Caco-2 (cell line): Measurements from ENCODE around the gene LRRC15. TPM values are rescaled to one million over a fixed set of nuclear protein-coding genes. Genes with fewer than 3 reads are reported as not detected.

Source experiments
- BruUV-seq: library from RNA; stranded (reverse); fragments of 400-500 nt; replicated peaks from 2 replicates; lab custom pipeline; 2021; lab: Mats Ljungman, UMichigan
- CTCF ChIA-PET: fragments of 300-600 bp; sonication (Branson Sonifier 250); formaldehyde crosslinking; loops from one replicate; lab custom pipeline; 2022; ENCODE audit warnings: antibody characterized with exemption; lab: Charles Lee
- POLR2A ChIA-PET: fragments of 300-600 bp; sonication (Branson Sonifier 250); formaldehyde crosslinking; loops from one replicate; lab custom pipeline; 2022; ENCODE audit warnings: antibody characterized with exemption; lab: Charles Lee
- DNase-seq, 2 experiments: peaks; one replicate each; pipeline versions ENCODE4 v3.0.0 to v3.0.0-alpha.2; 2020 to 2022
- H3K27me3 ChIP-seq: replicated peaks from 2 replicates; pipeline ENCODE4 v1.6.0; 2011; ENCODE audit warnings: low read length; ENCODE audit not compliant: control insufficient read depth, insufficient read depth
- H3K36me3 ChIP-seq: 2 replicates; pipeline ENCODE4 v1.5.1; 2011; ENCODE audit warnings: low read length; ENCODE audit not compliant: control insufficient read depth, insufficient read depth
- H3K4me1 ChIP-seq: fragments of 250-450 bp; sonication (Bioruptor Pico); 2 replicates; pipeline ENCODE4 v1.5.1; 2020; ENCODE audit warnings: mild to moderate bottlenecking
- H3K4me3 ChIP-seq: 2 replicates; pipeline ENCODE4 v1.5.1; 2011; ENCODE audit warnings: low read depth, mild to moderate bottlenecking, control low read depth, low read length
- H3K9me3 ChIP-seq: fragments of 250-450 bp; sonication (Bioruptor Pico); 2 replicates; pipeline ENCODE4 v1.5.1; 2020; ENCODE audit warnings: mild to moderate bottlenecking, moderate library complexity
- H3K27ac Mint-ChIP-seq: one replicate; pipeline ENCODE4 v1.8.0; 2022; ENCODE audit warnings: mixed read lengths; ENCODE audit not compliant: unreplicated experiment
- H3K27me3 Mint-ChIP-seq: one replicate; pipeline ENCODE4 v1.8.0; 2022; ENCODE audit warnings: mixed read lengths; ENCODE audit not compliant: insufficient read depth, unreplicated experiment
- H3K36me3 Mint-ChIP-seq: one replicate; pipeline ENCODE4 v1.8.0; 2022; ENCODE audit warnings: mild to moderate bottlenecking, mixed read lengths; ENCODE audit not compliant: insufficient read depth, unreplicated experiment
- H3K4me1 Mint-ChIP-seq: one replicate; pipeline ENCODE4 v1.8.0; 2022; ENCODE audit warnings: low read depth, mixed read lengths; ENCODE audit not compliant: unreplicated experiment
- H3K4me3 Mint-ChIP-seq: one replicate; pipeline ENCODE4 v1.8.0; 2022; ENCODE audit warnings: mild to moderate bottlenecking, moderate library complexity, mixed read lengths; ENCODE audit not compliant: unreplicated experiment
- H3K9me3 Mint-ChIP-seq: one replicate; pipeline ENCODE4 v1.8.0; 2022; ENCODE audit warnings: mixed read lengths; ENCODE audit not compliant: unreplicated experiment
- intact Hi-C: fragments of 100-400 bp; cut with micrococcal nuclease; formaldehyde crosslinking; loops from one replicate; pipeline ENCODE4 v1.10.0; 2022; ENCODE audit not compliant: unreplicated experiment
- total RNA-seq: library from RNA; stranded (reverse); gene quantifications from 2 replicates; pipeline ENCODE4 v1.2.3, GENCODE V29; 2022
- TF ChIP-seq, protein P1 (sequence below), 2 experiments: fragments of 200-600 bp in 1 of 2; IDR thresholded peaks; 1 replicate in 1 of 2; 2 replicates in 1 of 2; pipeline versions ENCODE4 v1.5.1 to v1.8.0; 2011 to 2022; ENCODE audit warnings: antibody characterized with exemption in 1 of 2, control low read depth in 1 of 2, inconsistent platforms in 1 of 2, low read depth in 1 of 2, low read length in 1 of 2, mild to moderate bottlenecking in 1 of 2, moderate library complexity in 1 of 2; ENCODE audit not compliant: insufficient read depth in 1 of 2, severe bottlenecking in 1 of 2, unreplicated experiment in 1 of 2

The LRRC15 gene
- total RNA-seq, 1 experiment from 2014 or later = 0.09 TPM

DNA sequence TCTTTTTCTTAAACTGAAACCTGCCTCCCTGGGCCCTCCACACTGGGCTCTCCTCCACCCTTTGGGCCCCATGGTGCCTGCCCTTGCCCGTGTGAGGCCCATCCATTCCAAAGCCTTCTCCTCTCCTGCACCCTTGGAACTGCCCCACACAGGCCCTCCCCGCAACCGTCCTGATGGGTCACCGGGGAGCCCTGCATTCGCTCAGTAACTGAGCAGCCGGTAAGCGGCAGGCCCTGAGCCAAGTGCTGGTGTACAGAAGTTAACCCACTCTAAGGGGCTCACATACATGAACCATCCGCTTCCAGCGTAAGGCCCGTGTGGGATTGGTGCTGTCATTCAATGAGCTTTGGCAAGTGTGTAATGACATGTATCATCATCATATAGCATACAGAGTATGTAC, 5.4 kb upstream of the LRRC15 start:
- H3K4me3 ChIP-seq = no peak overlapping the region
- intact Hi-C loops = no loop called here
- peaks cover 4% of the 10 kb centered on the region for H3K4me1 Mint-ChIP-seq
- no peaks in the 10 kb centered on the region for H3K36me3 Mint-ChIP-seq
- no peaks in the 10 kb centered on the region for H3K9me3 ChIP-seq
- no peak overlapping the region for H3K4me3 Mint-ChIP-seq
- no peaks in the 10 kb centered on the region for H3K9me3 Mint-ChIP-seq
- TF ChIP-seq, protein P1, sequence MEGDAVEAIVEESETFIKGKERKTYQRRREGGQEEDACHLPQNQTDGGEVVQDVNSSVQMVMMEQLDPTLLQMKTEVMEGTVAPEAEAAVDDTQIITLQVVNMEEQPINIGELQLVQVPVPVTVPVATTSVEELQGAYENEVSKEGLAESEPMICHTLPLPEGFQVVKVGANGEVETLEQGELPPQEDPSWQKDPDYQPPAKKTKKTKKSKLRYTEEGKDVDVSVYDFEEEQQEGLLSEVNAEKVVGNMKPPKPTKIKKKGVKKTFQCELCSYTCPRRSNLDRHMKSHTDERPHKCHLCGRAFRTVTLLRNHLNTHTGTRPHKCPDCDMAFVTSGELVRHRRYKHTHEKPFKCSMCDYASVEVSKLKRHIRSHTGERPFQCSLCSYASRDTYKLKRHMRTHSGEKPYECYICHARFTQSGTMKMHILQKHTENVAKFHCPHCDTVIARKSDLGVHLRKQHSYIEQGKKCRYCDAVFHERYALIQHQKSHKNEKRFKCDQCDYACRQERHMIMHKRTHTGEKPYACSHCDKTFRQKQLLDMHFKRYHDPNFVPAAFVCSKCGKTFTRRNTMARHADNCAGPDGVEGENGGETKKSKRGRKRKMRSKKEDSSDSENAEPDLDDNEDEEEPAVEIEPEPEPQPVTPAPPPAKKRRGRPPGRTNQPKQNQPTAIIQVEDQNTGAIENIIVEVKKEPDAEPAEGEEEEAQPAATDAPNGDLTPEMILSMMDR (IDR thresholded peaks at IDR 0.05; ENCODE audit: insufficient read depth in 1 of 2, low read depth in 1 of 2, low read length in 1 of 2, severe bottlenecking in 1 of 2, unreplicated experiment in 1 of 2) = no peak
- CTCF ChIA-PET = interaction anchor here (1.0 kb wide), 1 partner anchor 30 kb away, joined by 3 read pairs; no protein-coding TSS in a partner anchor
- H3K36me3 ChIP-seq = no peaks in the 10 kb centered on the region
- H3K27me3 ChIP-seq = no peaks in the 10 kb centered on the region
- H3K4me1 ChIP-seq = 0 out of 2 replicates have a peak, but pooled peaks cover under 1% of the 10 kb centered on the region
- H3K27me3 Mint-ChIP-seq = no peaks in the 10 kb centered on the region
- peak in 1 of 2 experiments; percentile 13 for DNase-seq
- POLR2A ChIA-PET = no interaction called here
- no peak overlapping the region for H3K27ac Mint-ChIP-seq
- no TSS peak for BruUV-seq

DNA sequence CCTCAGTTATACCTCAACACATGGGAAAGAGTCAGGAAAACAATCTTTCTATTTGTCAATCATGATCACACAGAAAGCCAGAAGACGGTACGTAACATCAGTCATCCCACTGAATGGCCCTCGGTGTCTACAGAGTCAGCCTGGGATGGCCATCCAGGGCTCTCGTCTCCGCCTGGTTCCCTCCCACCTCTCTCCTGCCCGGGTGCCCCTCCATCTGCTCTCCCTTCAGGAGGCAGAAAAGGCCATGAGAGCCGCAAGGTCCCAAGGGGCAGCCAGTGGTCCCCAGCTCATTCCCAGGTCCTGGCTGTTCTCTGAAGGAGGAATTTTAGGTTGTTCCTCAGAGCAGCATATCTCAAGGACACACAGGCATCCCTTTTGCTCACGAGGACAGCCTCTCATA, 4.4 kb upstream of the LRRC15 start:
- Histone ChIP-seq H3K4me3 (no peak overlapping the region), H3K27me3 (no peaks in the 10 kb centered on the region), H3K9me3 (no peaks in the 10 kb centered on the region), H3K36me3 (no peaks in the 10 kb centered on the region), H3K4me1 (peaks cover 8% of the 10 kb centered on the region; the same call in 1 of the 2 replicates)
- Mint-ChIP-seq H3K4me3 (no peak overlapping the region), H3K27me3 (no peaks in the 10 kb centered on the region), H3K36me3 (no peaks in the 10 kb centered on the region), H3K27ac (no peak overlapping the region), H3K9me3 (no peaks in the 10 kb centered on the region), H3K4me1 (peaks cover 8% of the 10 kb centered on the region)
- DNase-seq = peak in 1 of 2 experiments; percentile 13
- TF ChIP-seq, protein P1 (IDR thresholded peaks at IDR 0.05; ENCODE audit: insufficient read depth in 1 of 2, low read depth in 1 of 2, low read length in 1 of 2, severe bottlenecking in 1 of 2, unreplicated experiment in 1 of 2) = no peak
- BruUV-seq = no TSS peak
- ChIA-PET CTCF (no interaction called here), POLR2A (no interaction called here)
- intact Hi-C loops = no loop called here

DNA sequence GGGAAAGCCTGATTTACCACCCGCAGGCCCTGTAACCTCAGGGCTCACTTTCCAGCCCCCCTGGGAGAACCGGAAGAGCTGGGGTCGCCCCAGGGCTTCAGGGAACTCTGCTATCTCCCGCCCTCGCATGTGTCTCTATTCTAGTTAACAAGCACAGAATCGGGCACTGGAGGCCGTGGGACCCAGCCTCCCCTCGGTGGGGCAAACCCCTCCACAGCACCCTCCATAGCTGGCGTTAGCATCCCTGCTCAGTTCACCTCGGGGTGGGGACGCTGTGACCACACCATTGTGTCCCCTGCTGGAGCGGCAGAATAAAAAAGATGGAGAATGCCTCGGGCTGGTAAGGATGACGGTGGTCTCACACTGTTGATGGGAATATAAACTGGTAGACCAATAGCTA, 3.5 kb upstream of the LRRC15 start:
- POLR2A ChIA-PET = no interaction called here
- intact Hi-C loops = no loop called here
- no peak for DNase-seq
- H3K4me3 Mint-ChIP-seq = no peak overlapping the region
- H3K36me3 Mint-ChIP-seq = no peaks in the 10 kb centered on the region
- peaks cover 8% of the 10 kb centered on the region for H3K4me1 Mint-ChIP-seq
- H3K27me3 Mint-ChIP-seq = no peaks in the 10 kb centered on the region
- Histone ChIP-seq H3K27me3 (no peaks in the 10 kb centered on the region), H3K9me3 (no peaks in the 10 kb centered on the region), H3K36me3 (no peaks in the 10 kb centered on the region), H3K4me1 (peaks cover 8% of the 10 kb centered on the region; the same call in 1 of the 2 replicates), H3K4me3 (no peak overlapping the region)
- no peak overlapping the region for H3K27ac Mint-ChIP-seq
- TF ChIP-seq, protein P1 (IDR thresholded peaks at IDR 0.05; ENCODE audit: insufficient read depth in 1 of 2, low read depth in 1 of 2, low read length in 1 of 2, severe bottlenecking in 1 of 2, unreplicated experiment in 1 of 2) = no peak
- no TSS peak for BruUV-seq
- CTCF ChIA-PET = no interaction called here
- H3K9me3 Mint-ChIP-seq = no peaks in the 10 kb centered on the region
